WI38 (cell line): ENCODE data around the gene EIF4B.
A peak's percentile ranks its signal among the peaks of the same experiment; 100 is the strongest.

Experiments used
- H3K4me3 ChIP-seq: 2 replicates; pipeline ENCODE4 v1.5.1; 2011; ENCODE audit warnings: low read depth, mild to moderate bottlenecking, control low read depth, low read length
- CTCF ChIP-seq: IDR thresholded peaks from 2 replicates; pipeline ENCODE4 v1.5.1; 2012; ENCODE audit warnings: low read depth, mild to moderate bottlenecking, control low read depth, low read length

Gene EIF4B

GRCh38 chr12:53005986-53006809 is at the start of gene EIF4B:
EIF4B (plus strand) TSS chr12:53006456; CDS start chr12:53006484, 28 bp downstream.
- no peak for TF ChIP-seq CTCF

GRCh38 chr12:52956987-52957386 is 49.3 kb upstream of the EIF4B start:
- no peak for TF ChIP-seq CTCF
- no peak overlapping the region for H3K4me3 ChIP-seq

More at GRCh38 chr12:53005986-53006809, at the start of gene EIF4B:
- H3K4me3 ChIP-seq, result peak within 1 kb of the TSS; percentile 100

- TF ChIP-seq CTCF, result no peak
- H3K4me3 ChIP-seq, result no peak overlapping the region
Measured at GRCh38 chr12:52964556-52965336, 41.5 kb upstream of the EIF4B start.

- no peak overlapping the region for H3K4me3 ChIP-seq
- TF ChIP-seq CTCF, result no peak
Measured at GRCh38 chr12:52965337-52965731, 40.9 kb upstream of the EIF4B start.

- H3K4me3 ChIP-seq, result no peak overlapping the region
- TF ChIP-seq CTCF, result no peak
Measured at GRCh38 chr12:52969166-52969795, 37.0 kb upstream of the EIF4B start.

GRCh38 chr12:52969828-52970569 is 36.3 kb upstream of the EIF4B start:
- no peak for TF ChIP-seq CTCF
- no peak overlapping the region for H3K4me3 ChIP-seq
